ENCODE measurements around the gene SPNS2.

DNA sequence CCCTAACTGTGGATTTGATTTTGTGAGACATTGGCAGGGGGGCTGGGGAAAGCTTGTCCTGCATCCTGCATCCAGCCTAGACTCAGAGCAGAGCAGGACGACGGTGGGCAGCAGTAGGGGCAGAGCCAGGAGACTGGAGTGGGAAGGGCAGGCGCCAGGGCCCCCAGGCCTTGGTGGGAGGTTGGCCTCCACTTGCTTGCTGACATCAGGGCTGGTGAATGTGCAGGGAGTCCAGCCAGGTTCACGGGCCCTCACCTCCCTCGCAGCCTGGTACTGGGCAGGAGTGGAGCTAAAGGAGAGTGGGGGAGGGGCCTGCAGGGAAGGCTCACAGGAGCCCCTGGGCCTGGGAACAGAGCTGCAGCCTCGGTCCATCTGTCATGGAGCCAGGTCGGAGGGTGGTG lies 83.4 kb downstream of the SPNS2 start:
- TF ChIP-seq, protein P1, sequence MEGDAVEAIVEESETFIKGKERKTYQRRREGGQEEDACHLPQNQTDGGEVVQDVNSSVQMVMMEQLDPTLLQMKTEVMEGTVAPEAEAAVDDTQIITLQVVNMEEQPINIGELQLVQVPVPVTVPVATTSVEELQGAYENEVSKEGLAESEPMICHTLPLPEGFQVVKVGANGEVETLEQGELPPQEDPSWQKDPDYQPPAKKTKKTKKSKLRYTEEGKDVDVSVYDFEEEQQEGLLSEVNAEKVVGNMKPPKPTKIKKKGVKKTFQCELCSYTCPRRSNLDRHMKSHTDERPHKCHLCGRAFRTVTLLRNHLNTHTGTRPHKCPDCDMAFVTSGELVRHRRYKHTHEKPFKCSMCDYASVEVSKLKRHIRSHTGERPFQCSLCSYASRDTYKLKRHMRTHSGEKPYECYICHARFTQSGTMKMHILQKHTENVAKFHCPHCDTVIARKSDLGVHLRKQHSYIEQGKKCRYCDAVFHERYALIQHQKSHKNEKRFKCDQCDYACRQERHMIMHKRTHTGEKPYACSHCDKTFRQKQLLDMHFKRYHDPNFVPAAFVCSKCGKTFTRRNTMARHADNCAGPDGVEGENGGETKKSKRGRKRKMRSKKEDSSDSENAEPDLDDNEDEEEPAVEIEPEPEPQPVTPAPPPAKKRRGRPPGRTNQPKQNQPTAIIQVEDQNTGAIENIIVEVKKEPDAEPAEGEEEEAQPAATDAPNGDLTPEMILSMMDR (conservative IDR thresholded peaks at IDR 0.05 in 1 of 2, IDR thresholded peaks at IDR 0.05 in 1 of 2; ENCODE audit: extremely low read depth in 1 of 2, insufficient read depth in 1 of 2, low read depth in 1 of 2, low read length in 2 of 2): no peak
- TF ChIP-seq EZH2 (IDR thresholded peaks at IDR 0.05; ENCODE audit: borderline replicate concordance, low read length): no peak

Measured in mammary epithelial cell (primary cell).